ENCODE results near the gene JAK3. TPM values are rescaled to one million over a fixed set of nuclear protein-coding genes. Genes with fewer than 3 reads are reported as not detected.

JAK3 gene
- total RNA-seq, 1 experiment from 2014 or later, result 3.3 TPM

DNA sequence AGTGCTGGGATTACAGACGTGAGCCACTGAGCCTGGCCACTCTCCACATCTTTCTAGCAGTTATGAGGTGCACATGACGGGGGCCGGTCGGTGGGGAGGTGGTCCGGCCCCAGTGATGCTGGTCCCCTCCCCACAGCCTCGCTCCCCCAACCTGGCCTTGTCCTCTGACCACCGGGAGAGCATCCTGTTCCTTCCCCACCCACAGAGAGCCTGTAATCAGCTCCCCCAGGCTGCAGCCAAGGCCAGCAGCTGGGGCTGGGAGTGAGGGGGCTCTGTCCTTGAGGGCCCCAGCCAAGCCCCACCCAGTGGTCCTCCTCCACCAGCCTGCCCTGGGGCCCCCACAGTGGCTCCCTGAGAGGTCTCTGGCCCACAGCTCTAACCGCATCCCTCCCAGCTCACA, 23.4 kb downstream of the JAK3 start:
- H3K56ac ChIP-seq (ENCODE audit: insufficient read length, low read depth, low read length), result no peak overlapping the region
- H4K20me1 ChIP-seq (ENCODE audit: control insufficient read depth, insufficient read depth, insufficient read length), result no peaks in the 10 kb centered on the region
- TF ChIP-seq, protein P1, sequence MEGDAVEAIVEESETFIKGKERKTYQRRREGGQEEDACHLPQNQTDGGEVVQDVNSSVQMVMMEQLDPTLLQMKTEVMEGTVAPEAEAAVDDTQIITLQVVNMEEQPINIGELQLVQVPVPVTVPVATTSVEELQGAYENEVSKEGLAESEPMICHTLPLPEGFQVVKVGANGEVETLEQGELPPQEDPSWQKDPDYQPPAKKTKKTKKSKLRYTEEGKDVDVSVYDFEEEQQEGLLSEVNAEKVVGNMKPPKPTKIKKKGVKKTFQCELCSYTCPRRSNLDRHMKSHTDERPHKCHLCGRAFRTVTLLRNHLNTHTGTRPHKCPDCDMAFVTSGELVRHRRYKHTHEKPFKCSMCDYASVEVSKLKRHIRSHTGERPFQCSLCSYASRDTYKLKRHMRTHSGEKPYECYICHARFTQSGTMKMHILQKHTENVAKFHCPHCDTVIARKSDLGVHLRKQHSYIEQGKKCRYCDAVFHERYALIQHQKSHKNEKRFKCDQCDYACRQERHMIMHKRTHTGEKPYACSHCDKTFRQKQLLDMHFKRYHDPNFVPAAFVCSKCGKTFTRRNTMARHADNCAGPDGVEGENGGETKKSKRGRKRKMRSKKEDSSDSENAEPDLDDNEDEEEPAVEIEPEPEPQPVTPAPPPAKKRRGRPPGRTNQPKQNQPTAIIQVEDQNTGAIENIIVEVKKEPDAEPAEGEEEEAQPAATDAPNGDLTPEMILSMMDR (conservative IDR thresholded peaks at IDR 0.05), result no peak
- H3K9me3 ChIP-seq (ENCODE audit: control insufficient read depth, low read depth, low read length), result no peaks in the 10 kb centered on the region
- H3K79me2 ChIP-seq (ENCODE audit: insufficient read depth, low read length), result no peaks in the 10 kb centered on the region
- H3K4ac ChIP-seq (ENCODE audit: low read depth, low read length), result no peak overlapping the region
- H4K8ac ChIP-seq (replicated peaks; ENCODE audit: insufficient read length, low read depth, low read length), result no peak overlapping the region
- no peak overlapping the region for H3T11ph ChIP-seq (ENCODE audit: low read length)
- no peak overlapping the region for H3K9ac ChIP-seq (ENCODE audit: extremely low read depth, insufficient read length, low read length)
- Mint-ChIP-seq H3K27me3 (ENCODE audit: low read depth) (no peaks in the 10 kb centered on the region), H3K27ac (peak overlapping the region in 1 of 3 experiments; percentile 10; a peak in 1 of 7 replicates), H3K4me1 (peaks cover 0 to 10% of the 10 kb centered on the region in 2 experiments; a peak in 2 of 4 replicates), H3K36me3 (ENCODE audit: insufficient read depth in 1 of 3, low read depth in 3 of 3) (no peaks in the 10 kb centered on the region; a peak in 1 of 7 replicates), H3K4me3 (no peak overlapping the region), H3K9me3 (no peaks in the 10 kb centered on the region)
- no peak overlapping the region for H3K27ac ChIP-seq (ENCODE audit: insufficient read length, low read depth, low read length)
- DNase-seq, result no peak
- H3K4me2 ChIP-seq (ENCODE audit: insufficient read depth, insufficient read length, low read length), result no peak overlapping the region
- WGBS (ENCODE audit: extremely low coverage, insufficient read length, low lambda C conversion rate), result no CpG with 5 or more reads among the region's 8 CpGs
- no peak overlapping the region for H2AK5ac ChIP-seq (ENCODE audit: insufficient read length, low read length)
- H3K4me1 ChIP-seq (ENCODE audit: insufficient read depth, low read length), result no peaks in the 10 kb centered on the region; the same call in 1 of the 2 replicates
- no peak overlapping the region for H2BK120ac ChIP-seq (ENCODE audit: low read depth, low read length, poor library complexity, severe bottlenecking)
- H3K18ac ChIP-seq (ENCODE audit: insufficient read length, low read depth, low read length), result no peak overlapping the region
- H2BK12ac ChIP-seq (ENCODE audit: insufficient read length, low read depth, low read length), result no peak overlapping the region
- H3K14ac ChIP-seq (ENCODE audit: insufficient read depth, low read length), result no peak overlapping the region
- no peaks in the 10 kb centered on the region for H3K27me3 ChIP-seq (ENCODE audit: insufficient read depth, low read length)
- no peak overlapping the region for H2BK20ac ChIP-seq (ENCODE audit: low read depth, low read length, poor library complexity, severe bottlenecking)
- H3K79me1 ChIP-seq (ENCODE audit: insufficient read depth, low read depth, low read length, poor library complexity, severe bottlenecking), result no peaks in the 10 kb centered on the region
- no peak overlapping the region for H4K91ac ChIP-seq (ENCODE audit: insufficient read length, low read depth, low read length)
- no peak overlapping the region for H4K5ac ChIP-seq (ENCODE audit: insufficient read length, low read depth, low read length)
- H2BK15ac ChIP-seq (ENCODE audit: low read depth, low read length), result no peak overlapping the region
- H3K23me2 ChIP-seq (ENCODE audit: insufficient read length, low read depth, low read length, poor library complexity, severe bottlenecking), result no peaks in the 10 kb centered on the region
- H3K23ac ChIP-seq (ENCODE audit: insufficient read length, low read depth, low read length), result no peak overlapping the region
- H2BK5ac ChIP-seq (ENCODE audit: insufficient read length, low read length), result no peak overlapping the region
- H2AFZ ChIP-seq (ENCODE audit: low read length), result no peak overlapping the region
